Measurements from ENCODE around the gene D2HGDH.
"Not testable (repeated sequence)": the region's sequence is repeated elsewhere in the genome, so short reads cannot be mapped to it uniquely, and the experiment has no call there.

The D2HGDH gene

DNA sequence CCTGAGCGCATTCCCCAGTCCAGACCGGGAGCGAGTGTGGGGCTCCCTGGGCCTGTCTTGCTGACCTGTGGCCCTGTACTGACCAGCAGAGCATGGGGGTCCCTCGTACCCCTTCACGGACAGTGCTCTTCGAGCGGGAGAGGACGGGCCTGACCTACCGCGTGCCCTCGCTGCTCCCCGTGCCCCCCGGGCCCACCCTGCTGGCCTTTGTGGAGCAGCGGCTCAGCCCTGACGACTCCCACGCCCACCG, 79.9 kb downstream of the D2HGDH start:
- H3K4me3 ChIP-seq (ENCODE audit: low read length): no peak overlapping the region
- no peak for TF ChIP-seq CTCF (IDR thresholded peaks at IDR 0.05; ENCODE audit: insufficient read depth, low read depth, low read length, missing control alignments)
- no peak for DNase-seq (ENCODE audit: low read depth)

- no peak for DNase-seq (ENCODE audit: low read depth)
- TF ChIP-seq CTCF (IDR thresholded peaks at IDR 0.05; ENCODE audit: insufficient read depth, low read depth, low read length, missing control alignments): no peak
- H3K4me3 ChIP-seq (ENCODE audit: low read length): no peak overlapping the region
Measured at GRCh38 chr2:241814643-241815476, 80.4 kb downstream of the D2HGDH start.

- DNase-seq (ENCODE audit: low read depth): no peak
Measured at GRCh38 chr2:241815477-241816430, 81.3 kb downstream of the D2HGDH start.

DNA sequence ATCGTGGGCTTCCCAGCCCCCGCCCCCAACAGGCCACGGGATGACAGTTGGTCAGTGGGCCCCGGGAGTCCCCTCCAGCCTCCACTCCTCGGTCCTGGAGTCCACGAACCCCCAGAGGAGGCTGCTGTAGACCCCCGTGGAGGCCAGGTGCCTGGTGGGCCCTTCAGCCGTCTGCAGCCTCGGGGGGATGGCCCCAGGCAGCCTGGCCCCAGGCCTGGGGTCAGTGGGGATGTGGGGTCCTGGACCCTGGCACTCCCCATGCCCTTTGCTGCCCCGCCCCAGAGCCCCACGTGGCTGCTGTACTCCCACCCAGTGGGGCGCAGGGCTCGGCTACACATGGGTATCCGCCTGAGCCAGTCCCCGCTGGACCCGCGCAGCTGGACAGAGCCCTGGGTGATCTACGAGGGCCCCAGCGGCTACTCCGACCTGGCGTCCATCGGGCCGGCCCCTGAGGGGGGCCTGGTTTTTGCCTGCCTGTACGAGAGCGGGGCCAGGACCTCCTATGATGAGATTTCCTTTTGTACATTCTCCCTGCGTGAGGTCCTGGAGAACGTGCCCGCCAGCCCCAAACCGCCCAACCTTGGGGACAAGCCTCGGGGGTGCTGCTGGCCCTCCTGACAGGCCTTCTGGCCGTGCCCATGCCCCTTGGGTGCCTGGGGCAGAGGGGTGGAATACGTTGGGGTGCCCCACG, 82.1 kb downstream of the D2HGDH start:
- H3K4me3 ChIP-seq (ENCODE audit: low read length): no peak overlapping the region
- TF ChIP-seq CTCF (IDR thresholded peaks at IDR 0.05; ENCODE audit: insufficient read depth, low read depth, low read length, missing control alignments): no peak
- no peak for DNase-seq (ENCODE audit: low read depth)

More at GRCh38 chr2:241815477-241816430, 81.3 kb downstream of the D2HGDH start:
- no peak for TF ChIP-seq CTCF (IDR thresholded peaks at IDR 0.05; ENCODE audit: insufficient read depth, low read depth, low read length, missing control alignments)
- no peak overlapping the region for H3K4me3 ChIP-seq (ENCODE audit: low read length)

- DNase-seq (ENCODE audit: low read depth): no peak
- TF ChIP-seq CTCF (IDR thresholded peaks at IDR 0.05; ENCODE audit: insufficient read depth, low read depth, low read length, missing control alignments): no peak
- no peak overlapping the region for H3K4me3 ChIP-seq (ENCODE audit: low read length)
Measured at GRCh38 chr2:241817126-241817820, 82.8 kb downstream of the D2HGDH start.

- not testable (repeated sequence) for H3K4me3 ChIP-seq (ENCODE audit: low read length); DNase-seq (ENCODE audit: low read depth)
Measured at GRCh38 chr2:241817821-241818215, 83.4 kb downstream of the D2HGDH start.

Measured in epithelial cell of esophagus (primary cell).